Lower lobe of right lung (tissue), 2 donors: Measurements from ENCODE around the gene GAREM1. TPM values are rescaled to one million over a fixed set of nuclear protein-coding genes. Genes with fewer than 3 reads are reported as not detected.

Experiments
- ATAC-seq, 2 donors: fragments of 200-7000 bp; cut with Tn5 transposase; one replicate each; pipeline ENCODE4 v1.9.1; 2020 to 2022; ENCODE audit warnings: mild to moderate bottlenecking in 2 of 2, moderate library complexity in 2 of 2
- DNase-seq: peaks from one replicate; pipeline ENCODE4 v3.0.0-alpha.2; 2020
- H3K27ac ChIP-seq: fragments of 200-600 bp; one replicate; pipeline ENCODE4 v1.8.0; 2022
- H3K27me3 ChIP-seq: fragments of 200-600 bp; one replicate; pipeline ENCODE4 v1.8.0; 2022; ENCODE audit warnings: low read depth
- H3K36me3 ChIP-seq: fragments of 200-600 bp; one replicate; pipeline ENCODE4 v1.8.0; 2022; ENCODE audit warnings: mild to moderate bottlenecking
- H3K4me1 ChIP-seq: fragments of 200-600 bp; one replicate; pipeline ENCODE4 v1.8.0; 2022
- H3K4me3 ChIP-seq: fragments of 200-600 bp; one replicate; pipeline ENCODE4 v1.8.0; 2022; ENCODE audit warnings: mild to moderate bottlenecking
- H3K9me3 ChIP-seq: fragments of 200-600 bp; one replicate; pipeline ENCODE4 v1.8.0; 2022
- intact Hi-C: fragments of 100-400 bp; cut with DNase I; formaldehyde crosslinking; loops from one replicate; pipeline ENCODE4 v1.11.0; 2022
- total RNA-seq: library from RNA; stranded (reverse); fragmentation: NEBNext Ultra II Directional; extraction: Animal tissue kit (Norgen Biotek cat#: 25700); gene quantifications from one replicate; pipeline ENCODE4 v1.2.1, GENCODE V29; 2021
- TF ChIP-seq, protein P1 (sequence below): fragments of 200-600 bp; IDR thresholded peaks from one replicate; pipeline ENCODE4 v1.8.0; 2022; ENCODE audit warnings: antibody characterized with exemption, mild to moderate bottlenecking
- donor health status: DM: no; HTN: yes; CAD: no; lungs with severe emphysema.

The GAREM1 gene
- total RNA-seq, 1 donor from 2014 or later, result 10.3 TPM

DNA sequence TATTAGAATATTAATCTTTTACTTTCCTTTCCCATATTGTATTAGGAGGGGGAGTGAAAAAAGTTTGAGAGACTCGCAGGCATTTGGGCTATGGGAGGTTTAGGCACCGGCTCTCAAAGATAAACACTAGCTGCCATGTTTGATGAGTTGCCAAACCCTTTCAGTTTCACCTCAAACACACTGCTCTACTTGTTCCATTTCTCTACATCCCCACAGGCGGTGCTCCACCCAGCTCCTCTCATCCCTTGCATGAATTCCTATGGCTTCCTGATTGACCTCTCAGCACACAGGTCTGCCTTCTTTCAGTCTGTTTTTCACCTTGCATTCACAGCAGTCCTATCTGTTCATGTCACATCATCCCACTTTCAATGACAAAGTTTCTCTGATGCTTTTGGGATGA lies 215.1 kb downstream of the GAREM1 start:
- Histone ChIP-seq H3K36me3 (no peaks in the 10 kb centered on the region), H3K9me3 (no peaks in the 10 kb centered on the region), H3K4me3 (no peak overlapping the region), H3K27me3 (no peaks in the 10 kb centered on the region), H3K27ac (no peak overlapping the region), H3K4me1 (no peaks in the 10 kb centered on the region)
- intact Hi-C loops, result no loop called here
- TF ChIP-seq, protein P1, sequence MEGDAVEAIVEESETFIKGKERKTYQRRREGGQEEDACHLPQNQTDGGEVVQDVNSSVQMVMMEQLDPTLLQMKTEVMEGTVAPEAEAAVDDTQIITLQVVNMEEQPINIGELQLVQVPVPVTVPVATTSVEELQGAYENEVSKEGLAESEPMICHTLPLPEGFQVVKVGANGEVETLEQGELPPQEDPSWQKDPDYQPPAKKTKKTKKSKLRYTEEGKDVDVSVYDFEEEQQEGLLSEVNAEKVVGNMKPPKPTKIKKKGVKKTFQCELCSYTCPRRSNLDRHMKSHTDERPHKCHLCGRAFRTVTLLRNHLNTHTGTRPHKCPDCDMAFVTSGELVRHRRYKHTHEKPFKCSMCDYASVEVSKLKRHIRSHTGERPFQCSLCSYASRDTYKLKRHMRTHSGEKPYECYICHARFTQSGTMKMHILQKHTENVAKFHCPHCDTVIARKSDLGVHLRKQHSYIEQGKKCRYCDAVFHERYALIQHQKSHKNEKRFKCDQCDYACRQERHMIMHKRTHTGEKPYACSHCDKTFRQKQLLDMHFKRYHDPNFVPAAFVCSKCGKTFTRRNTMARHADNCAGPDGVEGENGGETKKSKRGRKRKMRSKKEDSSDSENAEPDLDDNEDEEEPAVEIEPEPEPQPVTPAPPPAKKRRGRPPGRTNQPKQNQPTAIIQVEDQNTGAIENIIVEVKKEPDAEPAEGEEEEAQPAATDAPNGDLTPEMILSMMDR, result no peak
- no peak for ATAC-seq
- no peak for DNase-seq

DNA sequence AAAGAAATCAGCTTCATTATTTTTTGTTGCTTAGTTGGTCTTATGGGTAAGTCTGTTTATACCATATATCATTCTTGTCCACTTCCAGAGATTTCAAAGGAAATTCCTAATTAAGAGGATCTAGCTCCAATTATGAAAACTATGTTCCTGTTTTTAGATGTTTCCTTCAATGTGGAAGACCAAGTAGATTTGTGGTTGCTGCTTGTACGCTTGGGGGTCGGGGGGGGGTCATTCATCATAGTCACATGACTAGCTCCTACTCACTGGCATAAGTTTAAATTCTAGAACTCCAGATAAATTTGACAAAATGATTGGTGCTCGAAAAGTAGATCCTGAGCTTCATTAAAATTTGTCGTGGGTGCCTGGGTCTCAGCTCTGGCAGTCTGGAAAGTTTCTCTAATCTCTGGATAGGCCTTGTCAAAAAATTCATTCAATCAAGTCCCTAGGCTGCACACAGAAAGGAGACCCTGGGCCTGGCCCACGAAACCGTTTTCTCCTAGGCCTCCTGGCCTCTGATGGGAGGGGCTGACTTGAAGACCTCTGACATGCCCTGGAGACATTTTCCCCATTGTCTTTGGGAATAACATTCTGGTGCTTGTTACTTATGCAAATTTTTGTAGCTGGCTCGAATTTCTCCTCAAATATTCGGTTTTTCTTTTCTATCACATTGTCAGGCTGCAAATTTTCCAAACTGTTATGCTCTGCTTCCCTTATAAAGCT lies 218.4 kb downstream of the GAREM1 start:
- no peak overlapping the region for H3K4me3 ChIP-seq
- intact Hi-C loops, result no loop called here
- TF ChIP-seq, protein P1, result no peak
- no peaks in the 10 kb centered on the region for H3K27me3 ChIP-seq
- H3K27ac ChIP-seq, result no peak overlapping the region
- H3K4me1 ChIP-seq, result no peaks in the 10 kb centered on the region
- DNase-seq (no peak), ATAC-seq (no peak)
- no peaks in the 10 kb centered on the region for H3K9me3 ChIP-seq
- no peaks in the 10 kb centered on the region for H3K36me3 ChIP-seq

DNA sequence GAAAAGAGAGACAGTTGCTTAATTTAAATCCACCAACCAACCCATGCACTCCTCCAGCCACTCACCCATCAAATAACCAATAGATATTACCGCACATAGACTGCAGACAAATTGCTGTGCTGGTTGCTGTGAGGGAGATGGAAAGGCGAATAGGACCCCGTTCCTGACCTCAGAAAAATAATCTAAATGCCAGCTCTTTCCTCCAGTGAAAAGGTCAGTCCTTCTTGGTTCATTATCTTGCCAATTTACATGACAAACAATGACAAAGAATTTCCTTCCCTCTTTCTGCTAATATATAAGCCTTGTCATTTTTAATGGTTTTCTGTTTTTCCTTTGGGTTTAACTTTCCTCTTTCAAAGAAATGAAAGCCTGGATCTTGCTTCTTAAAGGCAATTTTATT lies 219.2 kb downstream of the GAREM1 start:
- Histone ChIP-seq H3K9me3 (no peaks in the 10 kb centered on the region), H3K4me1 (no peaks in the 10 kb centered on the region), H3K36me3 (no peaks in the 10 kb centered on the region), H3K27ac (no peak overlapping the region), H3K27me3 (no peaks in the 10 kb centered on the region), H3K4me3 (no peak overlapping the region)
- DNase-seq (no peak), ATAC-seq (no peak)
- intact Hi-C loops, result no loop called here
- TF ChIP-seq, protein P1, result no peak

DNA sequence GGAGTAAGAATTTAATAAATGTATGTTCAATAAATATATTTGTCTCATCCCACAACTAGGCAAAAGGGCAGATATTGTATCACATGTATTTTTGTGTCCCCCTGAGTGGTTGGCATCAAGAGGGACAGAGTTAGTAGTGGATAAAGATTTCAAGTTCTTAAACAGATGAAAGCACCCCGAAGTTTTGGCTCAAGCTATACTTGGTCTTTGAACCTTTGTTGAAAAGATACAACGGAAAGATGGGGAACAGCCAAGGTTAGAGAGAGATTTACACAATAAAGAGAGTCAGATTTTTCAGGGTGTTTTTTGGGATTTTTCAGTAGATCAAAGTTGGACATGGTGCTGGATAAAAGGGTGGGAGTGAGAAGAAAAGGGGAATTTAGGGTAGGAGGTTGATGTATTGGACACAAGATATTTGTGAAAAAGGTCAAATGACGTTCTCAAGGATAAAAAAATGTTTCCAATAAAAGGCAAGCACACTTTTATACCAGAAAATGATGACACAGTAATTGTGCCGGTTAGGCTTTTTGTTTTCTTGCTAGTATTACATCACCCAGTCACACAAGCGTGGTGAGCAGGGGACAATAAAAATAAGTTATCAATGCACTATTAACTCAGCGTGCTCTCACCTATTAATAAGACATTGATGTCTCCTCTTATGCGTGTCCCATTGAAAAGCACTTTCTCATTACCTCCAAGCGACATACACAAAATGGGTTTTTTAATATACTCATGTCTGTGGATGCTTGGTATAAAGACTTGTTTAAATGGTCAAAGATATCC lies 221.3 kb downstream of the GAREM1 start:
- no peaks in the 10 kb centered on the region for H3K4me1 ChIP-seq
- intact Hi-C loops, result no loop called here
- DNase-seq, result no peak
- H3K9me3 ChIP-seq, result no peaks in the 10 kb centered on the region
- no peaks in the 10 kb centered on the region for H3K27me3 ChIP-seq
- no peak overlapping the region for H3K27ac ChIP-seq
- TF ChIP-seq, protein P1, result no peak
- H3K36me3 ChIP-seq, result no peaks in the 10 kb centered on the region
- H3K4me3 ChIP-seq, result no peak overlapping the region
- ATAC-seq, result no peak

DNA sequence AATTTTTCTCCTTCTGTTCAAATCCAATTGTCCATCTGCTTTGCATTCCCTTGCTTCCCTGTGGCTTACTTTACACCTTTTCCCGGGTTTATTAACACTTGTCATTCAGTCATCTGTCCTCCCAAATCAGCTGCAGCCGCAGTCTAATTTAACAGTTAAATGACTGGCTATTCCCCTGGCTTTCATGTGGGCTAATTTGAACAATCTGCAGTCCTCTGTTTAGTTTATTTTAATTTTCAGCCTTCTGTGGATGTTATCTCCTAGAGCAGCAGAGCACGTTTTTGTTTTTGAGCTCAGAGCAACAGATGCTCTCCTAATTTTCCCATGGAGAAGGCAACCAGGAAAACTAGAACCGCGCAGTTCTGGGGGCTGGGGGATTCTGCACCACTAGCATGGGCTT lies 225.8 kb downstream of the GAREM1 start:
- Histone ChIP-seq H3K4me3 (no peak overlapping the region), H3K27me3 (no peaks in the 10 kb centered on the region), H3K36me3 (no peaks in the 10 kb centered on the region), H3K27ac (no peak overlapping the region), H3K4me1 (no peaks in the 10 kb centered on the region), H3K9me3 (no peaks in the 10 kb centered on the region)
- no peak for ATAC-seq
- TF ChIP-seq, protein P1, result no peak
- intact Hi-C loops, result no loop called here
- no peak for DNase-seq
